Iris pigment epithelial cell (primary cell): ENCODE results near the gene PFKFB3.

Experiments used
- DNase-seq: peaks from one replicate; pipeline ENCODE4 v3.0.0-alpha.2; 2011; ENCODE audit warnings: low read depth

The PFKFB3 gene

DNA sequence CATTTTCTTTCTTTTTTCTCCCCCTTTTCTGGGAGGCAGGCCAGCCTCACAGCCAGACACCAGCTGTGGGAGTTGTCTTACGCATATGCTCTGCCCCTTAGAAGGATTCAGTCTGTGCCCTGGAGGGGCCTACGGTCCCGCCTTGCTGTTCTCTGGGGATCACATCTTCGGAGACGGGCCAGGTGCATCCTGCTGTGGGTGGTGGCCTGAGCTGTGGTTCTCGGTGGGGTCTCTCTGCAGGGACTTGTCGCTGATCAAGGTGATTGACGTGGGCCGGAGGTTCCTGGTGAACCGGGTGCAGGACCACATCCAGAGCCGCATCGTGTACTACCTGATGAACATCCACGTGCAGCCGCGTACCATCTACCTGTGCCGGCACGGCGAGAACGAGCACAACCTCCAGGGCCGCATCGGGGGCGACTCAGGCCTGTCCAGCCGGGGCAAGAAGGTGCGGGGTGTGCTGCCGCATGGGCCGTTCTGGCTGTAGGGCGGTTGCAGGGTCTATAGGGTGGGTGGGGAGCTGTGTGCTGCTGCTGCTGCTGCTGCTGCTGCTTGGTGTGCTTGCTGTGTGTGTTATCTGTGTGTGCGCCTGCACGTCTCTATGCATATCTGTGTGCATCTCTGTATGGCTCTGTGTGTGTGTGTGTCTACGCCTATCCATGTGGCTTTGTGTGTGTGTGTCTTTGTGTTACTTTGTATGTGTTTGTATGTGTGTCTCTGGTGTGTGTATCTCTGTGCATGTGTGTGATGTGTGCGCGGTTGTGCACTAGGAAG lies 17.9 kb downstream of the PFKFB3 start:
- no peak for DNase-seq

DNA sequence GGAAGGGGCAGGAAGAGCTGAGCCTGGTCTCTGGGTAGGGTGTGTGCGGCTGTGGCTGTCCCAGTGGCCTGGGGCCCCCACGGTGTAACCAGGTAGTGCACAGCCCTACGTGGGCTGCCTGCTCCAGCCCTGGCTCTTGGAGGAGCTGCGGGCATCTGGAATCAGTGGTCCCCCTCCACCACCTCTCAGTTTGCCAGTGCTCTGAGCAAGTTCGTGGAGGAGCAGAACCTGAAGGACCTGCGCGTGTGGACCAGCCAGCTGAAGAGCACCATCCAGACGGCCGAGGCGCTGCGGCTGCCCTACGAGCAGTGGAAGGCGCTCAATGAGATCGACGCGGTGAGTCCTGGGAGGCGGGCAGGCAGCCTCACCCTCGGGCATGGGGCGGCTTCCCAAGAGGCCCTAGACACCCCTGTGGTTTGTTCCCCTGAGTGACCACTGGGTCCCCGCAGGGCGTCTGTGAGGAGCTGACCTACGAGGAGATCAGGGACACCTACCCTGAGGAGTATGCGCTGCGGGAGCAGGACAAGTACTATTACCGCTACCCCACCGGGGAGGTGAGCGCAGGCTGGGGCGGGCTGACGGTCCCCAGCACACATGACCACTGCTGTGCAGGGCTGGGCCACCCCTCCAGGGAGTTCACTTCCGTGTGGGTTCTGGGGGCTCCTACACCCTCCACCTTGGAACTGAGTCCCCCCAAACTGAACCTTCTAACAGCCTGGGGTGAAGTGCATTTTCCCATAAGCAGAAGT lies 18.6 kb downstream of the PFKFB3 start:
- DNase-seq, result no peak

DNA sequence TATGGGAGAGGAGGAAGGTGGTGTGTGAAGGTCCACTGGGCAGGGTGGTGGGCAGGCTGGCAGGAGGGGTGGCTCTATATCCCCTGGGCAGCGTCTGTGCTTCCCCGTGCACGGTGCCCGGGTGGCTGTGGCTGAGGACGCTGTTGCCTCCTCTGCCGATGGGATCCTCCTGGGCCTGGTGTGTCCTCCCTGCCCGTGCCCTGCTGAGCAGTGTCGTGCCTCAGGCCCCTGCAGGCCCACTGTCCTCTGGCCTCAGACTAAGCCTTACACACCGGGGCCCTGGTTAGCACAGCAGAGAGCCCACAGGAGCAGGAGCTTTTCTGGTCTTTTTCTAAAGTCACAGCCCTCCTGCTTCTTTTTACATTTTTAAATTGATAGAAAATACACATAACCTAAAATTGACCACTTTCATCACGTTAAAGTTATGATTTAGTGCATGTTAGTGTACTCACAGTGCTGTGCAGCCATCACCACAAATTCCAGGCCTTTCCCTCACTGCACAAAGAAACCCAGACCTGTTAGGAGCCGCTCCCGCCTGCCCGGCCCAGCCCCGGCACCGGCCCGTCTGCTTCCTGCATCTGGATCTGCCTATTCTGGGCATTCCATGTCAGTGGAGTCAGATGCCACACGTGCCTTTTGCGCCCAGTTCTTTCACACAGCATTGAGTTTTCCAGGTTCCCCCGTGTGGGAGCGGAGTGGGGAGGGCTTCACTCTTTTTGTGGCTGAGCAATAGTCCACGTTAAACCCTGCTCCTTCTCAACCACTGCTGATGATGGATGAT lies 19.4 kb downstream of the PFKFB3 start:
- DNase-seq, result no peak

- DNase-seq, result no peak
Observed at GRCh38 chr10:6222755-6223154, 20.0 kb downstream of the PFKFB3 start.

GRCh38 chr10:6223981-6224380 lies 21.2 kb downstream of the PFKFB3 start:
- no peak for DNase-seq

DNA sequence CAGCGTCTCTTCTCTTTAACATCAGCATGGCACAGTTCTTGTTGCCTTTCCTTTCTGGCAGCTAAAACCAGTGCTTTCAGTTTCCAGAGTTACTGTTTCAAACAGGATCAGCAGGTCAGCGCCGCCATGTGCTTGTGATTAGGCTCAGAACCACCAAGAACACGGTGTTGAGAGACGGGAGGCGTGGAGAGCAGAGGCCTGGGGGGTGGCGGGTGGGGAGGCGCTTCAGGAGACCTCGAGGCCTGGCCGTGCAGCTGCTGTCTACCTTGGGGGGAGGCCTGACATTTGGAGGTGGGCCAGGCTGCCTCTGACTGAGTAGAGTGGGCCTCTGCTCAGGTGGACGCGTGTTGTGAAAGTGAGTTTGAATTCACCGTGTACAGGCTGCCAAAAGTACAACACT lies 22.0 kb downstream of the PFKFB3 start:
- no peak for DNase-seq

GRCh38 chr10:6225263-6225814 lies 22.6 kb downstream of the PFKFB3 start:
- DNase-seq, result no peak

DNA sequence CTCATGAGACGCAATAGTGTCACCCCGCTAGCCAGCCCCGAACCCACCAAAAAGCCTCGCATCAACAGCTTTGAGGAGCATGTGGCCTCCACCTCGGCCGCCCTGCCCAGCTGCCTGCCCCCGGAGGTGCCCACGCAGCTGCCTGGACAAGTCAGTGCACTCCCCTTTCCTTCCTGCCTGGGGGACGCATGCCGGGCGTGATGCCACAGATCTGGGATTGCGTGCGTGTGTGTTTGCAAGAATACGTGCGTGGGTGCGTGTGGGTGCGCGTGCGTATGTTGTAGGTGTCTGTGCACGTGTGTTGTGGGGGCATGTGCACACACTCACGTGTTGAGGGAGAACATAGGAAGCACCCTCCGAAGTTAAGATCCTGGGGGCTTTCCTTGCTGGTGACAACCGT lies 23.5 kb downstream of the PFKFB3 start:
- DNase-seq, result no peak

- DNase-seq, result no peak
Observed at GRCh38 chr10:6227346-6227745, 24.6 kb downstream of the PFKFB3 start.

GRCh38 chr10:6228010-6228511 lies 25.3 kb downstream of the PFKFB3 start:
- DNase-seq, result peak; percentile 69

- DNase-seq, result no peak
Observed at GRCh38 chr10:6228647-6229046, 25.9 kb downstream of the PFKFB3 start.

DNA sequence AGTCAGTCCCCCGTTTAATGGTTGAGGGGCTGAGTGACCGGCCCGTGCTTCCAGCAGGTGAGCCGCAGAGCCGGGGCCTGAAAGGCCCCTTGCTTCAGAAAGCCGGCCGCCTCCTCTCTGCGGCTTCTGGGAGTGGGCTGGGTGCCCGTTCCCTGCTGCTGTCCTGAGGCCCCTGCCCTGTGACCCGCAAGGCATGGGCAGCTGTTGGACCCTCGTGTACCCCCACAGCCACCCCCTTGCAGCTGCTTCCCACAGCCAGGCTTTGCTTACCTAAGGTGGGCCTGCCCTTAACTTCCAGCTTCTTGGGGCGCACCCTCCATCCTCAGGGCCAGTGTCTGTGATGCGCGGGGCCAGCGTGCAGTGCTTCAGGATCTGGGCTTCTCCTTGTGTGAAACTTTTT lies 26.6 kb downstream of the PFKFB3 start:
- DNase-seq, result no peak

DNA sequence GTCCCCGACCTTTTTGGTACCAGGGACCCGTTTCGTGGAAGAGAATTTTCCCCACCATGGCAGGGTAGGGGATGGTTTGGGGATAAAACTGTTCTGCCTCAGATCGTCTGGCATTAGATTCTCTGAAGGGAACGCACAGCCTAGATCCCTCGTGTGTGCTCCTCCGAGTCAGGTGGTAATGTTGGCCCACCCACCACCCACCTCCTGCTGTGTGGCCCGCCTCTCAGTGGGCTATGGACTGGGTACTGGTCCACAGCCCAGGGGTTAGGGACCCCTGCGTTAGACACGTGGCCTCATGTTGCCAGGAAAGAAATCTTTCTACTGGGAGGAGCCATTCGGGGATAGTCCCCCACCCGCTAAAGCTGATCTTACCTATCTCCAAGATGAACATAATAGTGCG lies 27.0 kb downstream of the PFKFB3 start:
- DNase-seq, result no peak

- no peak for DNase-seq
Observed at GRCh38 chr10:6230315-6230714, 27.6 kb downstream of the PFKFB3 start.

DNA sequence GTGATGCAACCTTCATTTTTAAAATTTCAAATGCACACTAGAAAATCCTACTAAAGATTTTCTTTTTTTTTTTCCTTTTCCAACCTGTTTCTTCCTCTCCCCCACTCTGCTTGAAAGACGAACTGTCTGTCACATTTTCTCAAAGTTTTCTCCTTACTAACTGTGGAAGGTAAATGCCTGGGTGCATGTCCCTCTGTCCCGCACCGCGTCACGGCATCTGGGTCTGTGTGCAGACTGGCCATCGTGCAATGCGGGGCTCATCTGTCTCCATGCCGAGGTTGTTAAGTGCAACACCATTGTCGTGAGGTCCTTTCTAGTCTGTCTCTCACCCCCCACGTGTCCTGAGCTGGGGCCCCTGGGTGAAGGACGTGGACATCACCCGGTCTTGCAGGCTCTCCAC lies 28.4 kb downstream of the PFKFB3 start:
- no peak for DNase-seq

DNA sequence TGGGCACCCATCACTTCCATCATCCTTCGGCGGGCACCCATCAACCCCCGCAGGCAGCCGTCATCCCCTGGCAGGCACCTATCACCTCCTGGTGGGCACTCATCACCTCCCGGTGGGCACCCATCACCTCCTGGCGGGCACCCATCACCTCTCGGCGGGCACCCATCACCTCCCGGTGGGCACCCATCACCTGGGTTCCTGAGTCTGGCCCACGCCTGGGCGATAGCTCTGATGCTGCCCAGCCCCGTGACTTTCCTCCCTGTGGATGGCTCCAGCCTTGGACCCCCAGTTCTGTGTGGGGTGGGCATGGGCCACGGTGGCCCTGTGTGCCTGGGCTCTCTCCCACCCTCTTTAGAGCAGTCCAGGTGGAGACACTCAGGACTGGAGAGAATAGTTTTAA lies 29.0 kb downstream of the PFKFB3 start:
- no peak for DNase-seq

- no peak for DNase-seq
Observed at GRCh38 chr10:6232225-6232807, 29.6 kb downstream of the PFKFB3 start.

DNA sequence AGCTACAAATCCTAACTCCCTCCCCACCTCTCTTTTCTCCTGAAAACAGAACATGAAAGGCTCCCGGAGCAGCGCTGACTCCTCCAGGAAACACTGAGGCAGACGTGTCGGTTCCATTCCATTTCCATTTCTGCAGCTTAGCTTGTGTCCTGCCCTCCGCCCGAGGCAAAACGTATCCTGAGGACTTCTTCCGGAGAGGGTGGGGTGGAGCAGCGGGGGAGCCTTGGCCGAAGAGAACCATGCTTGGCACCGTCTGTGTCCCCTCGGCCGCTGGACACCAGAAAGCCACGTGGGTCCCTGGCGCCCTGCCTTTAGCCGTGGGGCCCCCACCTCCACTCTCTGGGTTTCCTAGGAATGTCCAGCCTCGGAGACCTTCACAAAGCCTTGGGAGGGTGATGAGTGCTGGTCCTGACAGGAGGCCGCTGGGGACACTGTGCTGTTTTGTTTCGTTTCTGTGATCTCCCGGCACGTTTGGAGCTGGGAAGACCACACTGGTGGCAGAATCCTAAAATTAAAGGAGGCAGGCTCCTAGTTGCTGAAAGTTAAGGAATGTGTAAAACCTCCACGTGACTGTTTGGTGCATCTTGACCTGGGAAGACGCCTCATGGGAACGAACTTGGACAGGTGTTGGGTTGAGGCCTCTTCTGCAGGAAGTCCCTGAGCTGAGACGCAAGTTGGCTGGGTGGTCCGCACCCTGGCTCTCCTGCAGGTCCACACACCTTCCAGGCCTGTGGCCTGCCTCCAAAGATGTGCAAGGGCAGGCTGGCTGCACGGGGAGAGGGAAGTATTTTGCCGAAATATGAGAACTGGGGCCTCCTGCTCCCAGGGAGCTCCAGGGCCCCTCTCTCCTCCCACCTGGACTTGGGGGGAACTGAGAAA lies 30.4 kb downstream of the PFKFB3 start:
- DNase-seq, result no peak

- DNase-seq, result no peak
Observed at GRCh38 chr10:6233725-6234277, 31.1 kb downstream of the PFKFB3 start.

GRCh38 chr10:6234371-6234770 lies 31.6 kb downstream of the PFKFB3 start:
- DNase-seq, result no peak
